Measurements from ENCODE around the gene DYNLRB1. TPM values are rescaled to one million over a fixed set of nuclear protein-coding genes. Genes with fewer than 3 reads are reported as not detected.

Gene DYNLRB1
- polyA plus RNA-seq, 3 donors = 139 to 166 (median 148) TPM

DNA sequence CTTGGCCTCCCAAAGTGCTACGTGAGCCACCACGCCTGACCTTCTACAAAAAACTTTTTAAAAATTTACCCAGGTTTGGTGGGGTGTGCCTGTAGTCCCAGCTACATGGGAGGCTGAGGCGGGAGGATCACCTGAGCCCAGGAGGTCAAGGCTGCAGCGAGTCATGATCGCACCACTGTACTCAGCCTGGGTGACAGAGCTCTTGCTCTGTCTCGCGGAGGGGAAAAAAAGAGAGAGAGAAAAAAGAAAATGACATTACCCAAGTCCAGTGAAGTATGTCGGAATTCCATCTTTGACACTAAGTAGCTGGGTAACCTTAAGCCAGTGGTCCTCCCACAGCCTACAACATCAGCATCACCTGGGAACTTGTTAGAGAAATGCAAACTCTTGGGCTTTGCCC, 23.5 kb downstream of the DYNLRB1 start:
- intact Hi-C loops (cut with micrococcal nuclease) = loop anchor here (5.0 kb wide), 3 partner anchors 168 to 228 kb away; no protein-coding TSS in a partner anchor
- Mint-ChIP-seq H3K4me3 (no peak overlapping the region), H3K4me1 (peaks cover 7% of the 10 kb centered on the region), H3K27me3 (ENCODE audit: low read depth in 3 of 3) (peaks cover 5 to 7% (median 6%) of the 10 kb centered on the region in 3 donors), H3K36me3 (peaks cover 58 to 70% of the 10 kb centered on the region in 2 donors), H3K9me3 (peaks cover 0 to under 1% (median 0%) of the 10 kb centered on the region in 7 donors), H3K27ac (peak overlapping the region in 1 of 7 donors; percentile 30)
- no peak for DNase-seq
- Histone ChIP-seq H4K20me1 (ENCODE audit: insufficient read depth, low read length) (peaks cover 16% of the 10 kb centered on the region), H3K79me2 (ENCODE audit: insufficient read depth, low read length) (no peaks in the 10 kb centered on the region), H3K4me1 (ENCODE audit: control insufficient read depth in 1 of 2, insufficient read depth in 2 of 2, low read length in 2 of 2) (peaks cover 4 to 7% of the 10 kb centered on the region in 2 donors), H3K27ac (ENCODE audit: low read depth in 1 of 2, low read length in 2 of 2) (no peak overlapping the region), H3K4me2 (replicated peaks; ENCODE audit: extremely low read depth, low read length, poor library complexity, severe bottlenecking) (no peak overlapping the region), H3K36me3 (replicated peaks in 1 of 2; ENCODE audit: control insufficient read depth in 1 of 2, insufficient read depth in 2 of 2, low read length in 2 of 2) (peaks cover 50 to 75% of the 10 kb centered on the region in 2 donors), H2AFZ (ENCODE audit: insufficient read depth, low read depth, low read length, poor library complexity, severe bottlenecking) (no peak overlapping the region), H3K27me3 (ENCODE audit: control insufficient read depth in 2 of 2, insufficient read depth in 2 of 2, low read length in 2 of 2) (peaks cover 0 to under 1% of the 10 kb centered on the region in 2 donors), H3K9me3 (replicated peaks in 1 of 2; ENCODE audit: control insufficient read depth in 1 of 2, insufficient read depth in 1 of 2, low read length in 2 of 2) (no peaks in the 10 kb centered on the region), H3K4me3 (replicated peaks in 1 of 3; ENCODE audit: low read depth in 2 of 3, low read length in 3 of 3) (no peak overlapping the region), H3K9ac (ENCODE audit: insufficient read depth, low read length, poor library complexity, severe bottlenecking) (no peak overlapping the region)
- WGBS (ENCODE audit: insufficient coverage) = 100% methylated on average over 2 of the region's 8 CpGs
- TF ChIP-seq, protein P1, sequence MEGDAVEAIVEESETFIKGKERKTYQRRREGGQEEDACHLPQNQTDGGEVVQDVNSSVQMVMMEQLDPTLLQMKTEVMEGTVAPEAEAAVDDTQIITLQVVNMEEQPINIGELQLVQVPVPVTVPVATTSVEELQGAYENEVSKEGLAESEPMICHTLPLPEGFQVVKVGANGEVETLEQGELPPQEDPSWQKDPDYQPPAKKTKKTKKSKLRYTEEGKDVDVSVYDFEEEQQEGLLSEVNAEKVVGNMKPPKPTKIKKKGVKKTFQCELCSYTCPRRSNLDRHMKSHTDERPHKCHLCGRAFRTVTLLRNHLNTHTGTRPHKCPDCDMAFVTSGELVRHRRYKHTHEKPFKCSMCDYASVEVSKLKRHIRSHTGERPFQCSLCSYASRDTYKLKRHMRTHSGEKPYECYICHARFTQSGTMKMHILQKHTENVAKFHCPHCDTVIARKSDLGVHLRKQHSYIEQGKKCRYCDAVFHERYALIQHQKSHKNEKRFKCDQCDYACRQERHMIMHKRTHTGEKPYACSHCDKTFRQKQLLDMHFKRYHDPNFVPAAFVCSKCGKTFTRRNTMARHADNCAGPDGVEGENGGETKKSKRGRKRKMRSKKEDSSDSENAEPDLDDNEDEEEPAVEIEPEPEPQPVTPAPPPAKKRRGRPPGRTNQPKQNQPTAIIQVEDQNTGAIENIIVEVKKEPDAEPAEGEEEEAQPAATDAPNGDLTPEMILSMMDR (IDR thresholded peaks at IDR 0.05) = no peak

DNA sequence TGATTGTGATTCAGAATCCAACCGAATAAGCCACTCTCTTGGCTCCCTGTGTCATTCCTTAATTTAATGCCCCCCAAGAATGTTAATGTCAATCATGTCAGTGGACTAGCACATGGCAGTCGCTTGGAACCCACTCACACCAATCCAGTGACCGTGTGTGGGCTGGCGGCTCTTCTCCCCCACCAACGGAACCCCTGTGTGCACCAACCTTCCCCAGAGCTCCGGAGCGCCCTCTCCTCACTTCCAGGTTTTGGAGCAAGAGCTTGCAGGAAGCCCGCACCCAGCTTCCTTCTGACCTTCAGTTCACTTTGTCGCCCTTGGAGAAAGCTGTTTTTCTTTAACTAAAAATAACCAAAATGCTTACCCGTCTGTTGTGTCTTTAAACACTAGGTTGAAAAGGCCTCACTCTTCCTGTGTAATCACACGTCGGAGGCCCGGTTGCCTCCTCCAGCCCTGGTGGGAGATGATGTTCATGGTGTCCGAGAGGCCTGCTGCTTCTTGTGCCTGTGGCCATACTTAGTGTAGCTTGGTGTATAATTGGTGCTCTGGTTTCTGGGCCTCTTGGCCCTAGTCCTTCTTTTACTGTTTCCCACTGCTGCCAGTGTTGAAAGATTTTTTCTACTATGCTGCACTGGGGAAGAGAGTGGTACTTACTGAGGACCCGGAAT, 24.5 kb downstream of the DYNLRB1 start:
- Histone ChIP-seq H2AFZ (ENCODE audit: insufficient read depth, low read depth, low read length, poor library complexity, severe bottlenecking) (no peak overlapping the region), H3K27ac (ENCODE audit: low read depth in 1 of 2, low read length in 2 of 2) (no peak overlapping the region), H3K79me2 (ENCODE audit: insufficient read depth, low read length) (no peaks in the 10 kb centered on the region), H3K9me3 (replicated peaks in 1 of 2; ENCODE audit: control insufficient read depth in 1 of 2, insufficient read depth in 1 of 2, low read length in 2 of 2) (no peaks in the 10 kb centered on the region), H3K9ac (ENCODE audit: insufficient read depth, low read length, poor library complexity, severe bottlenecking) (no peak overlapping the region), H3K4me1 (ENCODE audit: control insufficient read depth in 1 of 2, insufficient read depth in 2 of 2, low read length in 2 of 2) (peaks cover 6 to 9% of the 10 kb centered on the region in 2 donors), H3K27me3 (ENCODE audit: control insufficient read depth in 2 of 2, insufficient read depth in 2 of 2, low read length in 2 of 2) (peaks cover 0 to 3% of the 10 kb centered on the region in 2 donors), H3K36me3 (replicated peaks in 1 of 2; ENCODE audit: control insufficient read depth in 1 of 2, insufficient read depth in 2 of 2, low read length in 2 of 2) (peaks cover 41 to 65% of the 10 kb centered on the region in 2 donors), H4K20me1 (ENCODE audit: insufficient read depth, low read length) (peaks cover 16% of the 10 kb centered on the region), H3K4me2 (replicated peaks; ENCODE audit: extremely low read depth, low read length, poor library complexity, severe bottlenecking) (no peak overlapping the region), H3K4me3 (replicated peaks in 1 of 3; ENCODE audit: low read depth in 2 of 3, low read length in 3 of 3) (no peak overlapping the region)
- TF ChIP-seq, protein P1 (IDR thresholded peaks at IDR 0.05) = no peak
- peaks cover 0 to 2% (median 0%) of the 10 kb centered on the region in 7 donors for H3K9me3 Mint-ChIP-seq
- H3K27ac Mint-ChIP-seq = peak overlapping the region in 2 of 7 donors; percentile 50 to 58
- no peak overlapping the region for H3K4me3 Mint-ChIP-seq
- intact Hi-C loops (cut with micrococcal nuclease) = loop anchor here in 1 of 2 donors (5.0 kb wide), 1 partner anchor 172 kb away; no protein-coding TSS in a partner anchor
- H3K36me3 Mint-ChIP-seq = peaks cover 49 to 61% of the 10 kb centered on the region in 2 donors
- 99% methylated on average over 11 of the region's 15 CpGs for WGBS (ENCODE audit: insufficient coverage)
- peaks cover 8% of the 10 kb centered on the region for H3K4me1 Mint-ChIP-seq
- DNase-seq = no peak
- H3K27me3 Mint-ChIP-seq (ENCODE audit: low read depth in 3 of 3) = peaks cover 8 to 14% (median 10%) of the 10 kb centered on the region in 3 donors
